Ascending aorta (tissue), 2 donors: Measurements from ENCODE around the gene FKBP1A. TPM values are rescaled to one million over a fixed set of nuclear protein-coding genes. Genes with fewer than 3 reads are reported as not detected.

ENCODE experiments used
- DNase-seq, 2 donors: peaks; one replicate each; pipeline ENCODE4 v3.0.0-alpha.2; 2019; ENCODE audit warnings: low spot score in 2 of 2
- H3K27ac ChIP-seq, 2 donors: fragments of 200-600 bp; sonication (generic); one replicate each; pipeline ENCODE4 v1.5.1; 2016 to 2017; ENCODE audit warnings: mild to moderate bottlenecking in 1 of 2
- H3K27me3 ChIP-seq: fragments of 200-600 bp; sonication (generic); one replicate; pipeline ENCODE4 v1.5.1; 2017
- H3K36me3 ChIP-seq, 2 donors: fragments of 200-600 bp; sonication (generic); one replicate each; pipeline ENCODE4 v1.5.1; 2016
- H3K4me1 ChIP-seq, 2 donors: fragments of 200-600 bp; sonication (generic); one replicate each; pipeline ENCODE4 v1.5.1; 2016 to 2017; ENCODE audit warnings: mild to moderate bottlenecking in 1 of 2
- H3K4me3 ChIP-seq, 2 donors: fragments of 200-600 bp; sonication (generic); one replicate each; pipeline ENCODE4 v1.5.1; 2016 to 2017; ENCODE audit warnings: mild to moderate bottlenecking in 1 of 2
- H3K9me3 ChIP-seq, 2 donors: fragments of 200-600 bp; sonication (generic); one replicate each; pipeline ENCODE4 v1.5.1; 2016
- intact Hi-C: fragments of 100-400 bp; cut with DNase I; formaldehyde crosslinking; loops from one replicate; pipeline ENCODE4 v1.15.1; 2023
- total RNA-seq: library from RNA; depleted of rRNA; stranded (reverse); fragments of >200 nt; gene quantifications from one replicate; pipeline ENCODE4 v1.1.0, GENCODE V29; 2016
- TF ChIP-seq, protein P1 (sequence below), 3 experiments: fragments of 200-600 bp in 2 of 3; fragments of 450-650 bp in 1 of 3; sonication (generic) in 2 of 3; IDR thresholded peaks; one replicate each; pipeline ENCODE4 v1.5.1; 2016 to 2019; ENCODE audit warnings: antibody characterized with exemption in 3 of 3, mild to moderate bottlenecking in 1 of 3, moderate library complexity in 1 of 3

FKBP1A gene
- total RNA-seq, 1 donor from 2014 or later: 202 TPM

DNA sequence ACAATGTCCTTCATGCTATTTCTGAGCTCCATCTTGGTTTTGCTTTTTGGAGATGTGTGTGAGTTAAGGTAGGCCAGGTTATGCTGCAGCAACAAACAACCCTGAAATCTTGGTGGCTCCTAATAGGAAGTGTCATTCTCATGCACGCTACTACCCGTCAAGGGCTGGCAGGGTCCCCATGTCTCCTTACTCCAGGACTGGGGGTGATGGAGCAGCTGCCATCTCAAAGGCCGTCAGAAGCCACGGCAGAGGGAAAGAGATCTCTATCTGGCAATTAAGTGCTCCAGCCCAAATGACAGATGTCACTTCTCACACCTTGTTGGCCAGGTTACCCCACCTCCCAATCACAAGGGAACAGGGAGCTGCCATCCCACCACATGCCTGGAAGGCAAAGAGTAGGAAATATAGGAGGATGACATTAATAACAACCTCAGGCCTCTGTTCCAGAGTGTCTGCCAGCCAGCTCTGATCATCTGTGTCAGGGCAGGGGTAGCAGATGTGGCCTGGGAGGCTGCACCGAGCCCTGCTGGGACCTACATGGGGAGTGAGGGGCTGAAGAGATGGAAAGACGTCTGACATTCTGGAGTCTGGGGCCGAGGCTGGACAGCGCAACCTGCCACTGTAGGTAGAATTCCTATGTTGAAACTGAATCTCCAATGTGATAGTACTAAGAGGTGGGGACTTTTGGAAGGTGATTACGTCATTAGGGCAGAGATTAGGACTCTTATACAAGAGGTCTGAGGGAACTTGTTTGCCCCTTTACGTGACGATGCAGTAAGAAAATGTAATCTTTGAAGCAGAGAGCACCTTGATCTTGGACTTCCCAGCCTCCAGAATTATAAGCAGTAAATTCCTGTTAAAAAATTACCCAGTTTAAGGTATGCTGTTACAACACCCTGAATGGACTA lies 59.1 kb downstream of the FKBP1A start:
- H3K9me3 ChIP-seq: no peaks in the 10 kb centered on the region
- intact Hi-C loops: no loop called here
- H3K4me1 ChIP-seq: no peaks in the 10 kb centered on the region
- no peak overlapping the region for H3K27ac ChIP-seq
- H3K36me3 ChIP-seq: peaks cover 4 to 11% of the 10 kb centered on the region in 2 donors
- no peaks in the 10 kb centered on the region for H3K27me3 ChIP-seq
- TF ChIP-seq, protein P1, sequence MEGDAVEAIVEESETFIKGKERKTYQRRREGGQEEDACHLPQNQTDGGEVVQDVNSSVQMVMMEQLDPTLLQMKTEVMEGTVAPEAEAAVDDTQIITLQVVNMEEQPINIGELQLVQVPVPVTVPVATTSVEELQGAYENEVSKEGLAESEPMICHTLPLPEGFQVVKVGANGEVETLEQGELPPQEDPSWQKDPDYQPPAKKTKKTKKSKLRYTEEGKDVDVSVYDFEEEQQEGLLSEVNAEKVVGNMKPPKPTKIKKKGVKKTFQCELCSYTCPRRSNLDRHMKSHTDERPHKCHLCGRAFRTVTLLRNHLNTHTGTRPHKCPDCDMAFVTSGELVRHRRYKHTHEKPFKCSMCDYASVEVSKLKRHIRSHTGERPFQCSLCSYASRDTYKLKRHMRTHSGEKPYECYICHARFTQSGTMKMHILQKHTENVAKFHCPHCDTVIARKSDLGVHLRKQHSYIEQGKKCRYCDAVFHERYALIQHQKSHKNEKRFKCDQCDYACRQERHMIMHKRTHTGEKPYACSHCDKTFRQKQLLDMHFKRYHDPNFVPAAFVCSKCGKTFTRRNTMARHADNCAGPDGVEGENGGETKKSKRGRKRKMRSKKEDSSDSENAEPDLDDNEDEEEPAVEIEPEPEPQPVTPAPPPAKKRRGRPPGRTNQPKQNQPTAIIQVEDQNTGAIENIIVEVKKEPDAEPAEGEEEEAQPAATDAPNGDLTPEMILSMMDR (IDR thresholded peaks at IDR 0.05): no peak
- no peak for DNase-seq
- H3K4me3 ChIP-seq: no peak overlapping the region

DNA sequence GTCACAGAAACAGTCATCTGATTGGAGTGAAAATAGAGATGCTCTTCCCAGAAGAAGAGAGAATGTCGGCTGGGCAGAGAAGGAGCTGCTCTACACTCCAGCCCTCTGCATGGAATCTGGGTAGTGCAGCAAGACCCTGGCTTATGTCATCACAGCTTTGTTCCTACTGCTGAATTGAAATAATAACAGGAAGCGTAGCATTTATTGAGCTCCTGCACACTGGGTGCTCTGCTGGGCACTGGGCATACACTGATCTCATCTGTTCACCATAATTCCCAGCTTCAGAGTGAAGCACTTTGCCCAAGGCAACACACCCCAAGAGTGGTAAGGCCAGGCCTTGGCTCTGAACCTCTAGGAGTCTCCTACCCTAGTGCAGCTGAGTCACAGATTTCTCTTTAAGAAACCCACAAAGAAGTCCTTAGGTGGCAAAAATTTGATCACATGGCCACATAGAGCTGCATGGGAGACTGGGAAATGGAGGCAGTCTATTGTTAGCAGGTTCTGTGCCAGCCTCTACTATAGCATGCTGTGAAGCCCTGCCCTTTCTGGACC lies 60.0 kb downstream of the FKBP1A start:
- no peak overlapping the region for H3K27ac ChIP-seq
- intact Hi-C loops: no loop called here
- no peak for DNase-seq
- H3K27me3 ChIP-seq: no peaks in the 10 kb centered on the region
- H3K36me3 ChIP-seq: peaks cover 4 to 11% of the 10 kb centered on the region in 2 donors
- no peak overlapping the region for H3K4me3 ChIP-seq
- TF ChIP-seq, protein P1 (IDR thresholded peaks at IDR 0.05): no peak
- peaks cover 0 to 7% of the 10 kb centered on the region in 2 donors for H3K4me1 ChIP-seq
- H3K9me3 ChIP-seq: no peaks in the 10 kb centered on the region

- no peak for DNase-seq
- Histone ChIP-seq H3K9me3 (no peaks in the 10 kb centered on the region), H3K4me1 (peaks cover 0 to 15% of the 10 kb centered on the region in 2 donors), H3K27ac (no peak overlapping the region), H3K36me3 (peaks cover 4 to 11% of the 10 kb centered on the region in 2 donors), H3K4me3 (no peak overlapping the region), H3K27me3 (no peaks in the 10 kb centered on the region)
- TF ChIP-seq, protein P1 (IDR thresholded peaks at IDR 0.05): no peak
- intact Hi-C loops: no loop called here
These were observed 60.9 kb downstream of the FKBP1A start for GRCh38 chr20:1331801-1332453.

- no peaks in the 10 kb centered on the region for H3K27me3 ChIP-seq
- TF ChIP-seq, protein P1 (IDR thresholded peaks at IDR 0.05): no peak
- H3K4me1 ChIP-seq: peaks cover 0 to 23% of the 10 kb centered on the region in 2 donors
- H3K36me3 ChIP-seq: peaks cover 4 to 11% of the 10 kb centered on the region in 2 donors
- no peaks in the 10 kb centered on the region for H3K9me3 ChIP-seq
- no peak for DNase-seq
- no peak overlapping the region for H3K4me3 ChIP-seq
- H3K27ac ChIP-seq: peak overlapping the region in 1 of 2 donors; percentile 99
- intact Hi-C loops: no loop called here
These were observed 61.8 kb downstream of the FKBP1A start for GRCh38 chr20:1331101-1331500.

- DNase-seq: no peak
- Histone ChIP-seq H3K36me3 (peaks cover 4 to 11% of the 10 kb centered on the region in 2 donors), H3K4me3 (no peak overlapping the region), H3K4me1 (peaks cover 0 to 25% of the 10 kb centered on the region in 2 donors), H3K27me3 (no peaks in the 10 kb centered on the region), H3K9me3 (no peaks in the 10 kb centered on the region), H3K27ac (peak overlapping the region; percentile 1 to 99)
- TF ChIP-seq, protein P1 (IDR thresholded peaks at IDR 0.05): no peak
- intact Hi-C loops: no loop called here
These were observed 62.6 kb downstream of the FKBP1A start for GRCh38 chr20:1330075-1330830.
